ENCODE results near the gene PTPRN.

GRCh38 chr2:219332542-219332941 is 23.3 kb upstream of the PTPRN start, which contains the start of gene RESP18:
- TF ChIP-seq DMBX1 (CRISPR knock-in tag; IDR thresholded peaks at IDR 0.05; ENCODE audit: borderline replicate concordance) (no peak), CSDE1 (IDR thresholded peaks at IDR 0.05) (no peak)
